ENCODE data around the gene AUTS2. TPM values are rescaled to one million over a fixed set of nuclear protein-coding genes. Genes with fewer than 3 reads are reported as not detected.

The AUTS2 gene
- total and polyA plus RNA-seq, 10 of the 15 experiments (the other 5 are each of a cell fraction or from before 2014, with no cell fraction given): 6.4 to 55.6 (median 21.6) TPM

GRCh38 chr7:69764147-69764546, 165.9 kb downstream of the AUTS2 start (continued):
- TF ChIP-seq MLLT1 (IDR thresholded peaks at IDR 0.05) (no peak), E4F1 (IDR thresholded peaks at IDR 0.05; ENCODE audit: borderline replicate concordance, partially characterized antibody) (no peak), EED (IDR thresholded peaks at IDR 0.05; ENCODE audit: low read depth) (no peak), YY1 (IDR thresholded peaks at IDR 0.05; ENCODE audit: low read depth, low read length) (no peak), NRF1 (conservative IDR thresholded peaks at IDR 0.05; ENCODE audit: low read depth, low read length) (no peak), RELB (IDR thresholded peaks at IDR 0.05; ENCODE audit: low read depth) (no peak), MYB (IDR thresholded peaks at IDR 0.05; ENCODE audit: borderline replicate concordance, low read depth, low read length) (no peak), SKIL (IDR thresholded peaks at IDR 0.05; ENCODE audit: low read depth, poor library complexity, severe bottlenecking) (no peak)

All from GM12878 (cell line).